Brain microvascular endothelial cell (primary cell): ENCODE results near the gene CA9.
"Not testable (repeated sequence)": the region's sequence is repeated elsewhere in the genome, so short reads cannot be mapped to it uniquely, and the experiment has no call there.

Experiments used
- DNase-seq: peaks from one replicate; pipeline ENCODE4 v3.0.0-alpha.2; 2020
- H3K27ac ChIP-seq: fragments of 250-450 bp; sonication (Bioruptor Pico); 2 replicates; pipeline ENCODE4 v1.5.1; 2020; ENCODE audit warnings: mild to moderate bottlenecking, moderate library complexity
- H3K27me3 ChIP-seq: fragments of 250-450 bp; sonication (Bioruptor Pico); replicated peaks from 2 replicates; pipeline ENCODE4 v1.5.1; 2020; ENCODE audit warnings: mild to moderate bottlenecking
- H3K36me3 ChIP-seq: fragments of 250-450 bp; sonication (Bioruptor Pico); replicated peaks from 2 replicates; pipeline ENCODE4 v1.5.1; 2020; ENCODE audit warnings: mild to moderate bottlenecking
- H3K4me3 ChIP-seq: 2 replicates; pipeline ENCODE4 v1.5.1; 2011; ENCODE audit warnings: low read depth, mild to moderate bottlenecking, control low read depth, low read length, moderate library complexity
- CTCF ChIP-seq: IDR thresholded peaks from 2 replicates; pipeline ENCODE4 v1.5.1; 2011; ENCODE audit warnings: low read depth, mild to moderate bottlenecking, moderate library complexity, low read length, control low read depth, inconsistent platforms; ENCODE audit errors: missing control alignments
- in situ Hi-C: cut with HindIII; loops from 2 replicates; pipeline ENCODE4 v1.10.0; 2017; ENCODE audit warnings: low sequenced_read_pairs, low pct_ligation_motif_present

The CA9 gene

GRCh38 chr9:35636135-35636876, 37.4 kb upstream of the CA9 start:
- Histone ChIP-seq H3K27me3 (no peaks in the 10 kb centered on the region), H3K36me3 (no peaks in the 10 kb centered on the region), H3K4me3 (no peak overlapping the region), H3K27ac (no peak overlapping the region)
- TF ChIP-seq CTCF = no peak
- in situ Hi-C loops = no loop called here
- no peak for DNase-seq

- H3K4me3 ChIP-seq, DNase-seq, H3K27me3 ChIP-seq, H3K27ac ChIP-seq, H3K36me3 ChIP-seq, in situ Hi-C loops: not testable (repeated sequence)
These were observed 36.9 kb upstream of the CA9 start for GRCh38 chr9:35636877-35637246.

GRCh38 chr9:35637427-35637955, 36.2 kb upstream of the CA9 start:
- DNase-seq = peak; percentile 22
- H3K27me3 ChIP-seq, H3K4me3 ChIP-seq, in situ Hi-C loops, H3K36me3 ChIP-seq, H3K27ac ChIP-seq: not testable (repeated sequence)

GRCh38 chr9:35638751-35639150, 35.0 kb upstream of the CA9 start:
- DNase-seq, in situ Hi-C loops, H3K27ac ChIP-seq: not testable (repeated sequence)

GRCh38 chr9:35639225-35639624, 34.5 kb upstream of the CA9 start:
- DNase-seq, H3K36me3 ChIP-seq, H3K4me3 ChIP-seq, H3K27me3 ChIP-seq, H3K27ac ChIP-seq, in situ Hi-C loops: not testable (repeated sequence)

More at GRCh38 chr9:35638751-35639150, 35.0 kb upstream of the CA9 start:
- H3K27me3 ChIP-seq, H3K36me3 ChIP-seq, H3K4me3 ChIP-seq: not testable (repeated sequence)

- H3K27me3 ChIP-seq = no peaks in the 10 kb centered on the region
- in situ Hi-C loops = no loop called here
- TF ChIP-seq CTCF = no peak
- no peak for DNase-seq
- no peak overlapping the region for H3K27ac ChIP-seq
- no peak overlapping the region for H3K4me3 ChIP-seq
- H3K36me3 ChIP-seq = no peaks in the 10 kb centered on the region
These were observed 34.1 kb upstream of the CA9 start for GRCh38 chr9:35639631-35640030.

GRCh38 chr9:35640431-35640830, 33.3 kb upstream of the CA9 start:
- H3K27ac ChIP-seq, DNase-seq, H3K36me3 ChIP-seq, H3K27me3 ChIP-seq, H3K4me3 ChIP-seq, in situ Hi-C loops: not testable (repeated sequence)

- H3K4me3 ChIP-seq, in situ Hi-C loops, DNase-seq, H3K27ac ChIP-seq, H3K36me3 ChIP-seq, H3K27me3 ChIP-seq: not testable (repeated sequence)
These were observed 32.2 kb upstream of the CA9 start for GRCh38 chr9:35641478-35641877.

- H3K36me3 ChIP-seq = no peaks in the 10 kb centered on the region
- H3K27me3 ChIP-seq = no peaks in the 10 kb centered on the region
- DNase-seq = no peak
- in situ Hi-C loops = no loop called here
- TF ChIP-seq CTCF = no peak
- H3K4me3 ChIP-seq = no peak overlapping the region
- no peak overlapping the region for H3K27ac ChIP-seq
These were observed 30.7 kb upstream of the CA9 start for GRCh38 chr9:35643046-35643445.

GRCh38 chr9:35645736-35646135, 28.0 kb upstream of the CA9 start:
- in situ Hi-C loops, H3K36me3 ChIP-seq, H3K27ac ChIP-seq, DNase-seq, H3K27me3 ChIP-seq: not testable (repeated sequence)
- peak overlapping the region; percentile 71 for H3K4me3 ChIP-seq
